Measurements from ENCODE around the gene HSBP1L1. TPM values are rescaled to one million over a fixed set of nuclear protein-coding genes. Genes with fewer than 3 reads are reported as not detected.

HSBP1L1 gene
- polyA plus RNA-seq, 2 of the 4 experiments (the other 2 are of a cell fraction): 17.7 to 19.1 TPM

GRCh38 chr18:79963658-79964329, 649 bp upstream of the HSBP1L1 start (continued):
- TF ChIP-seq RAD21 (conservative IDR thresholded peaks at IDR 0.05 in 1 of 2, IDR thresholded peaks at IDR 0.05 in 1 of 2) (no peak), FOXS1 (CRISPR knock-in tag; IDR thresholded peaks at IDR 0.05) (no peak)
- TF ChIP-seq, protein P1, sequence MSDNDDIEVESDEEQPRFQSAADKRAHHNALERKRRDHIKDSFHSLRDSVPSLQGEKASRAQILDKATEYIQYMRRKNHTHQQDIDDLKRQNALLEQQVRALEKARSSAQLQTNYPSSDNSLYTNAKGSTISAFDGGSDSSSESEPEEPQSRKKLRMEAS (IDR thresholded peaks at IDR 0.05): no peak

GRCh38 chr18:79965119-79965902, 868 bp downstream of the HSBP1L1 start:
- peak overlapping the region; percentile 63 for H3K4me3 ChIP-seq
- ATAC-seq (peak; percentile 80 to 85), DNase-seq (ENCODE audit: low read depth in 1 of 2, low spot score in 1 of 2) (peak; percentile 44 to 69), FAIRE-seq (no peak)
- no peaks in the 10 kb centered on the region for H3K9me3 ChIP-seq
- peak overlapping the region; percentile 84 to 99 for H3K27ac ChIP-seq
- 15% methylated on average over 11 of the region's 24 CpGs for WGBS (ENCODE audit: missing lambda C conversion rate)
- ChIA-PET CTCF (no interaction called here), POLR2A (interaction anchor here (1.4 kb wide), 1 partner anchor 14 kb away, joined by 3 read pairs; the partner anchor contains the start of gene SLC66A2)
- peak overlapping the region; percentile 93 for H3K4me2 ChIP-seq
- peaks cover 7% of the 10 kb centered on the region for H3K4me1 ChIP-seq
- TF ChIP-seq, protein P2, sequence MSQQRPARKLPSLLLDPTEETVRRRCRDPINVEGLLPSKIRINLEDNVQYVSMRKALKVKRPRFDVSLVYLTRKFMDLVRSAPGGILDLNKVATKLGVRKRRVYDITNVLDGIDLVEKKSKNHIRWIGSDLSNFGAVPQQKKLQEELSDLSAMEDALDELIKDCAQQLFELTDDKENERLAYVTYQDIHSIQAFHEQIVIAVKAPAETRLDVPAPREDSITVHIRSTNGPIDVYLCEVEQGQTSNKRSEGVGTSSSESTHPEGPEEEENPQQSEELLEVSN (IDR thresholded peaks at IDR 0.05; ENCODE audit: borderline replicate concordance, low read depth): peak; percentile 65; the same call in 1 of the 2 replicates
- TF ChIP-seq NPAS2 (CRISPR knock-in tag; IDR thresholded peaks at IDR 0.05; ENCODE audit: borderline replicate concordance): no peak
- TF ChIP-seq ESRRA (IDR thresholded peaks at IDR 0.05; ENCODE audit: borderline replicate concordance, low read length): no peak
- TF ChIP-seq CBX2 (IDR thresholded peaks at IDR 0.05; ENCODE audit: borderline replicate concordance, low read depth): no peak
- TF ChIP-seq ZNF302 (CRISPR knock-in tag; IDR thresholded peaks at IDR 0.05): no peak
- TF ChIP-seq HDAC2 (IDR thresholded peaks at IDR 0.05): no peak
- TF ChIP-seq PHF8 (IDR thresholded peaks at IDR 0.05; ENCODE audit: borderline replicate concordance, low read depth): no peak; the same call in 1 of the 2 replicates
- TF ChIP-seq, protein P1 (IDR thresholded peaks at IDR 0.05): peak; percentile 77
- 0 out of 2 replicates have a peak, but pooled peaks have one; percentile 15 for TF ChIP-seq BHLHE40 (IDR thresholded peaks at IDR 0.05; ENCODE audit: low read depth, low read length)
- TF ChIP-seq USF2 (IDR thresholded peaks at IDR 0.05): no peak

GRCh38 chr18:79970419-79971133, 6.1 kb downstream of the HSBP1L1 start:
- no peak for FAIRE-seq
- TF ChIP-seq HMGXB4 (CRISPR knock-in tag; IDR thresholded peaks at IDR 0.05; ENCODE audit: borderline replicate concordance): no peak
- no peak for TF ChIP-seq RNF2 (IDR thresholded peaks at IDR 0.05; ENCODE audit: borderline replicate concordance, low read depth)
- no peak for TF ChIP-seq BCL3 (IDR thresholded peaks at IDR 0.05)
- TF ChIP-seq EHF (CRISPR knock-in tag; IDR thresholded peaks at IDR 0.05): no peak
- TF ChIP-seq, protein P3, sequence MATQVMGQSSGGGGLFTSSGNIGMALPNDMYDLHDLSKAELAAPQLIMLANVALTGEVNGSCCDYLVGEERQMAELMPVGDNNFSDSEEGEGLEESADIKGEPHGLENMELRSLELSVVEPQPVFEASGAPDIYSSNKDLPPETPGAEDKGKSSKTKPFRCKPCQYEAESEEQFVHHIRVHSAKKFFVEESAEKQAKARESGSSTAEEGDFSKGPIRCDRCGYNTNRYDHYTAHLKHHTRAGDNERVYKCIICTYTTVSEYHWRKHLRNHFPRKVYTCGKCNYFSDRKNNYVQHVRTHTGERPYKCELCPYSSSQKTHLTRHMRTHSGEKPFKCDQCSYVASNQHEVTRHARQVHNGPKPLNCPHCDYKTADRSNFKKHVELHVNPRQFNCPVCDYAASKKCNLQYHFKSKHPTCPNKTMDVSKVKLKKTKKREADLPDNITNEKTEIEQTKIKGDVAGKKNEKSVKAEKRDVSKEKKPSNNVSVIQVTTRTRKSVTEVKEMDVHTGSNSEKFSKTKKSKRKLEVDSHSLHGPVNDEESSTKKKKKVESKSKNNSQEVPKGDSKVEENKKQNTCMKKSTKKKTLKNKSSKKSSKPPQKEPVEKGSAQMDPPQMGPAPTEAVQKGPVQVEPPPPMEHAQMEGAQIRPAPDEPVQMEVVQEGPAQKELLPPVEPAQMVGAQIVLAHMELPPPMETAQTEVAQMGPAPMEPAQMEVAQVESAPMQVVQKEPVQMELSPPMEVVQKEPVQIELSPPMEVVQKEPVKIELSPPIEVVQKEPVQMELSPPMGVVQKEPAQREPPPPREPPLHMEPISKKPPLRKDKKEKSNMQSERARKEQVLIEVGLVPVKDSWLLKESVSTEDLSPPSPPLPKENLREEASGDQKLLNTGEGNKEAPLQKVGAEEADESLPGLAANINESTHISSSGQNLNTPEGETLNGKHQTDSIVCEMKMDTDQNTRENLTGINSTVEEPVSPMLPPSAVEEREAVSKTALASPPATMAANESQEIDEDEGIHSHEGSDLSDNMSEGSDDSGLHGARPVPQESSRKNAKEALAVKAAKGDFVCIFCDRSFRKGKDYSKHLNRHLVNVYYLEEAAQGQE (IDR thresholded peaks at IDR 0.05): no peak
- no peak for TF ChIP-seq PHF8 (IDR thresholded peaks at IDR 0.05; ENCODE audit: borderline replicate concordance, low read depth)
- TF ChIP-seq USF2 (IDR thresholded peaks at IDR 0.05): no peak
- TF ChIP-seq FOXS1 (CRISPR knock-in tag; IDR thresholded peaks at IDR 0.05): no peak
- no peak for TF ChIP-seq JUNB (IDR thresholded peaks at IDR 0.05)
- no peak for TF ChIP-seq TFCP2L1 (CRISPR knock-in tag; IDR thresholded peaks at IDR 0.05)

More at GRCh38 chr18:79970419-79971133, 6.1 kb downstream of the HSBP1L1 start:
- no peak overlapping the region for H3K4me2 ChIP-seq
- CTCF ChIA-PET: no interaction called here
- no peak overlapping the region for H3K4me3 ChIP-seq
- WGBS (ENCODE audit: missing lambda C conversion rate): 85% methylated on average over 12 of the region's 12 CpGs
- POLR2A ChIA-PET: no interaction called here
- no peaks in the 10 kb centered on the region for H3K9me3 ChIP-seq
- ATAC-seq: no peak
- no peak for DNase-seq (ENCODE audit: low read depth in 1 of 2, low spot score in 1 of 2)
- H3K4me1 ChIP-seq: peaks cover 4% of the 10 kb centered on the region
- no peak overlapping the region for H3K27ac ChIP-seq

Measured in A549 (cell line).